Progenitor cell of endocrine pancreas (in vitro differentiated cells): ENCODE measurements around the gene ERBB2. TPM values are rescaled to one million over a fixed set of nuclear protein-coding genes. Genes with fewer than 3 reads are reported as not detected.

Source experiments
- DNase-seq: peaks from one replicate; pipeline ENCODE4 v3.0.0; 2021; ENCODE audit warnings: low spot score; ENCODE audit not compliant: unreplicated experiment
- H3K27ac Mint-ChIP-seq: 2 replicates; pipeline ENCODE4 v1.8.0; 2021; ENCODE audit warnings: mild to moderate bottlenecking, moderate library complexity, mixed read lengths
- H3K27me3 Mint-ChIP-seq: 2 replicates; pipeline ENCODE4 v1.8.0; 2021; ENCODE audit warnings: mixed read lengths
- H3K36me3 Mint-ChIP-seq: 2 replicates; pipeline ENCODE4 v1.8.0; 2022; ENCODE audit warnings: mixed read lengths; ENCODE audit not compliant: insufficient read depth
- H3K4me1 Mint-ChIP-seq: 2 replicates; pipeline ENCODE4 v1.8.0; 2021; ENCODE audit warnings: low read depth, mixed read lengths
- H3K4me3 Mint-ChIP-seq: 2 replicates; pipeline ENCODE4 v1.8.0; 2021; ENCODE audit warnings: low read depth, mild to moderate bottlenecking, moderate library complexity, mixed read lengths
- H3K9me3 Mint-ChIP-seq: 2 replicates; pipeline ENCODE4 v1.8.0; 2021; ENCODE audit warnings: low read depth, mixed read lengths
- total RNA-seq: library from RNA; stranded (reverse); gene quantifications from 2 replicates; pipeline ENCODE4 v1.2.1, GENCODE V29; 2021
- TF ChIP-seq, protein P1 (sequence below): fragments of 200-600 bp; sonication (generic); IDR thresholded peaks from one replicate; pipeline ENCODE4 v1.5.0; 2021; ENCODE audit warnings: antibody characterized with exemption, mild to moderate bottlenecking; ENCODE audit not compliant: unreplicated experiment

The ERBB2 gene
- total RNA-seq, 1 donor from 2014 or later: 152 TPM

DNA sequence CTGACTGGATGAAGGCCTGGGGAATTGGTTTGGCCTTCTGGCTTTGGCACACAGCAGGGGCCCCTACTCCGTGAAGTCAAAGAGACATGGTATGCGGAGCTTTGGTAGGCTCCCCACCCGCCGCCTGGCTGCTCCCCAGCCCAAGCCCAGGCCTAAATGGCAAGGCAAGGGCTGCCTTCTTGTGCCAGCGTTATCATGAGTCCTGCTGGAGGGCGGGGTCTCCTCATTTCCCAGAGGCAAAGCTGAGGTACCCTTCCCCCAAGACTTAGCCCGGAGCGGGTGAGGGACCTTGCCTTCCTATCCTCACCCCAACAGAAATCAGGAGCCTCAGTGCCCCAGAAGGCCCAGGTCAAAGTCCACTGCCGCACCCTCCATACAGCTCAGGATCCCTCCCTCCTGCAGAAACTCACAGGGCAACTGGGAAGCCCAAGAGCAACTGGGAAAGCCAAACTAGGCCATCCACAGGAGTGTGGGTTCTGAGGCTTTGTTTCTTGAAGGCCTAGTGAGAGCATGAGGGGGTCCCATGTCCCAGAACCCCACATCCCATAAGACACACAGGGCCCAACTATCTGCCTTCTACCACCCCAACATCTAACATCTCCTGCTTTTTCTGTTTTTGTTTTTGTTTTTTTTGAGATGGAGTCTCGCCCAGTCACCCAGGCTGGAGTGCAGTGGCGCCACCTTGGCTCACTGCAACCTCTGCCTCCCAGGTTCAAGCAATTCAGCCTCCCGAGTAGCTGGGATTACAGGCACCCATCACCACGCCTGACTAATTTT lies 21.3 kb upstream of the ERBB2 start:
- H3K9me3 Mint-ChIP-seq: no peaks in the 10 kb centered on the region
- no peaks in the 10 kb centered on the region for H3K27me3 Mint-ChIP-seq
- peaks cover 8% of the 10 kb centered on the region for H3K4me1 Mint-ChIP-seq
- DNase-seq: no peak
- TF ChIP-seq, protein P1, sequence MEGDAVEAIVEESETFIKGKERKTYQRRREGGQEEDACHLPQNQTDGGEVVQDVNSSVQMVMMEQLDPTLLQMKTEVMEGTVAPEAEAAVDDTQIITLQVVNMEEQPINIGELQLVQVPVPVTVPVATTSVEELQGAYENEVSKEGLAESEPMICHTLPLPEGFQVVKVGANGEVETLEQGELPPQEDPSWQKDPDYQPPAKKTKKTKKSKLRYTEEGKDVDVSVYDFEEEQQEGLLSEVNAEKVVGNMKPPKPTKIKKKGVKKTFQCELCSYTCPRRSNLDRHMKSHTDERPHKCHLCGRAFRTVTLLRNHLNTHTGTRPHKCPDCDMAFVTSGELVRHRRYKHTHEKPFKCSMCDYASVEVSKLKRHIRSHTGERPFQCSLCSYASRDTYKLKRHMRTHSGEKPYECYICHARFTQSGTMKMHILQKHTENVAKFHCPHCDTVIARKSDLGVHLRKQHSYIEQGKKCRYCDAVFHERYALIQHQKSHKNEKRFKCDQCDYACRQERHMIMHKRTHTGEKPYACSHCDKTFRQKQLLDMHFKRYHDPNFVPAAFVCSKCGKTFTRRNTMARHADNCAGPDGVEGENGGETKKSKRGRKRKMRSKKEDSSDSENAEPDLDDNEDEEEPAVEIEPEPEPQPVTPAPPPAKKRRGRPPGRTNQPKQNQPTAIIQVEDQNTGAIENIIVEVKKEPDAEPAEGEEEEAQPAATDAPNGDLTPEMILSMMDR: no peak
- H3K36me3 Mint-ChIP-seq: peaks cover 12% of the 10 kb centered on the region
- H3K4me3 Mint-ChIP-seq: no peak overlapping the region
- no peak overlapping the region for H3K27ac Mint-ChIP-seq

DNA sequence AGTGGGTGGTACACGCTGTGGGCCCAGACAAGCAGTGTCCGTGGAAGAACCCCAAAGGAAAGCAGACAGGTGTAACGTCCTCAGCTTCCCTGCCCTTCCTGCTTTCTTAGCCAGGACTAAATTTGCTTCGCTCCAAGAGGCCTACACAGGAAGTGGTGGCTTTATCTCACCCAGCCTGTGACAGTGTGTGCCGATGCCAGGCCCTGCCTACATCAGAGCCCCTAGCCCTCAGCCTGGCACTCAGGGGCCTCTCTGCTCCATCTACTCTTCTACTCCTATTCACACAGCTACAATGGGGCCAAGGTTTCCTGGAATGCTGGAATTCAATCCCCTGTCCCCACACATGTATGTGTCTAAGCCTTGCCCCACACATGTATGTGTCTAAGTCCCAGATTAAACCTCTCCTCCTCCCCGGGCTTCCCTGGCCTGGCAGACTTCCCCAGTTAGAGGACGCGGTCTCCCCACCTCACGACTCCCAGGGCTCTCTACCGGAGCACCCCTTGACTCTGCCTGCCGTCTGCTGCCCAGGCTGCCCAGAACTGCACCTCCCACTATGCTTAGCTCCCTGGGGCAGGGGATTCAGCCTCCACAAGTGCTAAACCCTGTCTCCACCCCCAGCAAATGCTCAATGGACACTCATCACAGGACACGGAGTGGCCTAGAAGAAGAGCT lies 20.2 kb upstream of the ERBB2 start:
- no peak for DNase-seq
- H3K27ac Mint-ChIP-seq: no peak overlapping the region
- H3K27me3 Mint-ChIP-seq: no peaks in the 10 kb centered on the region
- TF ChIP-seq, protein P1: no peak
- no peak overlapping the region for H3K4me3 Mint-ChIP-seq
- H3K4me1 Mint-ChIP-seq: peaks cover 8% of the 10 kb centered on the region
- peaks cover 13% of the 10 kb centered on the region for H3K36me3 Mint-ChIP-seq
- H3K9me3 Mint-ChIP-seq: no peaks in the 10 kb centered on the region

DNA sequence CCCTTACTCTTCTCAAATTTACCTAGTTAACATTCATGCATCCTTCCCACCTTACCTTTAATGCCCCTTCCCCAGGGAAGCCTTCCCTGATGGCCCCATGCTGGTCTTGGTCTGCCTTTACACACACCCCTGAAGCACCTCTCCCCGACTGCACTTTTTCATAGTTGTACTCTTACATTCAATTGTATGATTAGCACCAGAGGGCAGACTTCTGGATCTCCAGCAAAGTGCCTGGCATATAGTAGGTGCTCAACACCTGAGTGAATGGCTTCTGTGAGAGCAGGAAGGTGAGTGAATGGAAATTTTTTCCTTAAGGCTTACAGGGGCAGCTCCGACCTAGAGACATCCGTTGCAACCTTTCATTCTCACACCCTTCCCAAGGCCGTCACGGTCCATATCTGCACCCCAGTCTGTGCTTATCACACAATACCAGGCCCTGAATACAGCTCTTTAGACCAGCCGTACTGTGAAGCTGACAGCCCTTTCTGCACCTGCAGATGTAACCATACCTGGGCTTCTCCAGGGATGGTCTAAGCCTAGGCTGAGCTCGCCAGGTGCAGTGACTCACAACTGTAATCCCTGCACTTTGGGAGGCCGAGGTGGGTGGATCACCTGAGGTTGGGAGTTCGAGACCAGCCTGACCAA lies 16.4 kb upstream of the ERBB2 start:
- DNase-seq: no peak
- no peak overlapping the region for H3K27ac Mint-ChIP-seq
- H3K27me3 Mint-ChIP-seq: no peaks in the 10 kb centered on the region
- H3K4me3 Mint-ChIP-seq: no peak overlapping the region
- no peaks in the 10 kb centered on the region for H3K9me3 Mint-ChIP-seq
- TF ChIP-seq, protein P1: no peak
- peaks cover 8% of the 10 kb centered on the region for H3K4me1 Mint-ChIP-seq
- peaks cover 17% of the 10 kb centered on the region for H3K36me3 Mint-ChIP-seq

DNA sequence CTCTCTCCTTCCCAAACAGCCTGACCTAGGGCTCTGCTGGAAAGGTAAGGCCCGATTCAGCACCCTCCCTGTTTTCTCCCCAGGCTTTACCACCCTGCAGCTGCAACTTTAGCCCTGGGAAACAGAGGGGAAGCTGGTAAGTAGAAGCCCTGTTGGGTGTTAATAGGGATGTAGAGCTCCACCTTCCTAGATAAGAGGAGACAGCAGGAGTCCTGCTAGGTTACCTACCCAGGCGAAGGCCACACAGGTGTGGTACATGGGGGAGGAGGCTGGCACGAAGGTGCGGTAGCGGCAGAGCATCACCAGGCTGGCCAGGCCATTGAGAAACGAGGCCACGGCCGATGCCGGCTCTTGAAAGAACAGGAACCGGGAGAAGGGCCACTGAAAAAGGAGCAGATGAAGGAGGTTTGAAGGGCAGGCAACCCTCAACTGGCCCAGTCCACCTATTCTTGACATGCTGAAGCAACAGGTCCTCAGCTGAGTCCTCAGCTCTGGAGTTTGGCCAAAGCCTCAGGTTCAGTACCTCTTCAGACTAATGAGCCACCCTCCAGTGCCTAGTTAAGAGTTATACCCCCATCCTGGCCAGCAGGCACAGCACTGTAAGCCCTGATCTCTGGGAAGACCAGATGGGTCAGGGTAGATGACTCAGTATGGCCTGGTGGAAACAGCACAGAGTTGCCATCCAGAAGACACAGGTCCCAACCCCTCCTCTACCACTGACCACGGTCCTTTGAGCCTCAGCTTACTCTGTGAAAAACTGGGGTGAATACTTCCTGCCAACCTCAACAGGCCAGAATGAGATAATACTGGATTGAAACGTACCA lies 15.3 kb upstream of the ERBB2 start:
- no peak for DNase-seq
- no peak overlapping the region for H3K27ac Mint-ChIP-seq
- no peaks in the 10 kb centered on the region for H3K27me3 Mint-ChIP-seq
- no peaks in the 10 kb centered on the region for H3K9me3 Mint-ChIP-seq
- H3K4me1 Mint-ChIP-seq: peaks cover 11% of the 10 kb centered on the region
- H3K36me3 Mint-ChIP-seq: peaks cover 17% of the 10 kb centered on the region
- H3K4me3 Mint-ChIP-seq: no peak overlapping the region
- TF ChIP-seq, protein P1: no peak
